Prostate gland (tissue), 2 donors: ENCODE measurements around the gene TRPV6.

ENCODE experiments used
- CTCF ChIP-seq, 4 experiments: fragments of 200-600 bp in 2 of 4; fragments of 450-650 bp in 2 of 4; sonication (generic) in 2 of 4; IDR thresholded peaks; 1 replicate in 3 of 4; 2 replicates in 1 of 4; pipeline ENCODE4 v1.5.1; 2016 to 2019; ENCODE audit warnings: antibody characterized with exemption in 4 of 4, mild to moderate bottlenecking in 2 of 4, moderate library complexity in 2 of 4
- POLR2AphosphoS5 ChIP-seq: sonication (generic); formaldehyde crosslinking; IDR thresholded peaks from one replicate; pipeline ENCODE4 v1.6.1; 2017; ENCODE audit warnings: antibody characterized with exemption

GRCh38 chr7:142925413-142925812 is 39.9 kb upstream of the TRPV6 start:
- TF ChIP-seq CTCF (IDR thresholded peaks at IDR 0.05), result no peak
- no peak for TF ChIP-seq POLR2AphosphoS5
